Smooth muscle cell (in vitro differentiated cells): ENCODE measurements around the gene RPRD2. TPM values are rescaled to one million over a fixed set of nuclear protein-coding genes. Genes with fewer than 3 reads are reported as not detected.

Source experiments
- DNase-seq: peaks from one replicate; lab custom pipeline; 2025; ENCODE audit not compliant: unreplicated experiment; lab: John Stamatoyannopoulos, UW
- H2AFZ ChIP-seq: fragments of 200-600 bp; sonication (generic); 2 replicates; pipeline ENCODE4 v1.6.0; 2016; ENCODE audit warnings: antibody characterized with exemption, low read depth, mild to moderate bottlenecking
- H3F3A ChIP-seq: fragments of 200-600 bp; sonication (generic); 2 replicates; pipeline ENCODE4 v1.6.0; 2017; ENCODE audit warnings: antibody characterized with exemption, low read depth
- H3K27ac ChIP-seq: fragments of 200-600 bp; sonication (generic); 2 replicates; pipeline ENCODE4 v1.5.1; 2016; ENCODE audit warnings: low read depth, mild to moderate bottlenecking
- H3K27me3 ChIP-seq: fragments of 200-600 bp; sonication (generic); 2 replicates; pipeline ENCODE4 v1.6.1; 2016; ENCODE audit warnings: low read depth, mild to moderate bottlenecking
- H3K36me3 ChIP-seq: fragments of 200-600 bp; sonication (generic); 2 replicates; pipeline ENCODE4 v1.5.1; 2016; ENCODE audit warnings: low read depth
- H3K4me1 ChIP-seq: fragments of 200-600 bp; sonication (generic); 2 replicates; pipeline ENCODE4 v1.5.1; 2016; ENCODE audit warnings: low read depth
- H3K4me2 ChIP-seq: fragments of 200-600 bp; sonication (generic); 2 replicates; pipeline ENCODE4 v1.6.0; 2016; ENCODE audit warnings: mild to moderate bottlenecking
- H3K4me3 ChIP-seq: fragments of 200-600 bp; sonication (generic); 2 replicates; pipeline ENCODE4 v1.5.1; 2016; ENCODE audit warnings: mild to moderate bottlenecking
- H3K79me2 ChIP-seq: fragments of 200-600 bp; sonication (generic); 2 replicates; pipeline ENCODE4 v1.6.0; 2016; ENCODE audit warnings: low read depth, mild to moderate bottlenecking
- H3K9ac ChIP-seq: fragments of 200-600 bp; sonication (generic); 2 replicates; pipeline ENCODE4 v1.6.0; 2016; ENCODE audit warnings: low read depth
- H3K9me3 ChIP-seq: fragments of 200-600 bp; sonication (generic); replicated peaks from 2 replicates; pipeline ENCODE4 v1.5.1; 2016; ENCODE audit warnings: low read depth
- H4K20me1 ChIP-seq: fragments of 200-600 bp; sonication (generic); 2 replicates; pipeline ENCODE4 v1.6.0; 2016; ENCODE audit warnings: low read depth
- CTCF ChIP-seq: fragments of 200-600 bp; sonication (generic); IDR thresholded peaks from 2 replicates; pipeline ENCODE4 v1.5.1; 2017; ENCODE audit warnings: borderline replicate concordance, mild to moderate bottlenecking, antibody characterized with exemption; ENCODE audit not compliant: insufficient read depth, poor library complexity, severe bottlenecking
- WGBS: methylation state at CpG from one replicate; pipeline ENCODE4 v1.1.7; 2016; ENCODE audit warnings: low lambda C conversion rate; 5-methylcytosine and 5-hydroxymethylcytosine counted together
- polyA plus RNA-seq: library from polyadenylated mRNA; unstranded; fragments of >200 nt; fragmentation: Nextera tagmentation; extraction: Ambion mirVana; gene quantifications from 2 replicates; pipeline ENCODE4 v1.2.1, GENCODE V29; 2016
- total RNA-seq: library from RNA; depleted of rRNA; stranded (reverse); fragments of >200 nt; gene quantifications from 2 replicates; pipeline ENCODE4 v1.2.3, GENCODE V29; 2014

The RPRD2 gene
- total and polyA plus RNA-seq, 2 experiments from 2014 or later = 14.2 to 17.1 TPM

GRCh38 chr1:150441121-150441520 lies 77.2 kb downstream of the RPRD2 start:
- DNase-seq = no peak
- no peak for TF ChIP-seq CTCF
- Histone ChIP-seq H3K4me1 (no peaks in the 10 kb centered on the region), H3K4me3 (no peak overlapping the region), H2AFZ (no peak overlapping the region), H3K36me3 (peaks cover 8% of the 10 kb centered on the region), H3K79me2 (peaks cover 8% of the 10 kb centered on the region), H4K20me1 (no peaks in the 10 kb centered on the region), H3F3A (no peaks in the 10 kb centered on the region), H3K27me3 (no peaks in the 10 kb centered on the region), H3K4me2 (no peak overlapping the region), H3K27ac (no peak overlapping the region), H3K9ac (no peak overlapping the region), H3K9me3 (no peaks in the 10 kb centered on the region)
- WGBS = 86% methylated on average over 2 of the region's 2 CpGs

GRCh38 chr1:150444232-150444631 lies 80.3 kb downstream of the RPRD2 start:
- H3K79me2 ChIP-seq = peaks cover 7% of the 10 kb centered on the region
- 100% methylated on average over 1 of the region's 1 CpG for WGBS
- H3K27ac ChIP-seq = no peak overlapping the region
- no peaks in the 10 kb centered on the region for H3K4me1 ChIP-seq
- H4K20me1 ChIP-seq = no peaks in the 10 kb centered on the region
- DNase-seq = no peak
- H3K27me3 ChIP-seq = no peaks in the 10 kb centered on the region
- no peaks in the 10 kb centered on the region for H3K9me3 ChIP-seq
- H3K4me2 ChIP-seq = no peak overlapping the region
- peaks cover 8% of the 10 kb centered on the region for H3K36me3 ChIP-seq
- H3K9ac ChIP-seq = no peak overlapping the region
- TF ChIP-seq CTCF = no peak
- H3K4me3 ChIP-seq = no peak overlapping the region
- no peaks in the 10 kb centered on the region for H3F3A ChIP-seq
- no peak overlapping the region for H2AFZ ChIP-seq

GRCh38 chr1:150456146-150456647 lies 92.2 kb downstream of the RPRD2 start:
- peaks cover 8% of the 10 kb centered on the region for H3K36me3 ChIP-seq
- no peaks in the 10 kb centered on the region for H3K9me3 ChIP-seq
- H3K27ac ChIP-seq = no peak overlapping the region
- WGBS = 99% methylated on average over 4 of the region's 4 CpGs
- H3K4me1 ChIP-seq = no peaks in the 10 kb centered on the region
- no peak overlapping the region for H3K4me2 ChIP-seq
- no peaks in the 10 kb centered on the region for H3F3A ChIP-seq
- no peaks in the 10 kb centered on the region for H3K27me3 ChIP-seq
- H4K20me1 ChIP-seq = no peaks in the 10 kb centered on the region
- H2AFZ ChIP-seq = no peak overlapping the region
- H3K4me3 ChIP-seq = no peak overlapping the region
- no peak for TF ChIP-seq CTCF
- H3K9ac ChIP-seq = no peak overlapping the region
- H3K79me2 ChIP-seq = no peaks in the 10 kb centered on the region
- DNase-seq = no peak

GRCh38 chr1:150464422-150464826 lies 100.5 kb downstream of the RPRD2 start:
- Histone ChIP-seq H3K4me1 (no peaks in the 10 kb centered on the region), H3K4me2 (no peak overlapping the region), H3K4me3 (no peak overlapping the region), H3K79me2 (no peaks in the 10 kb centered on the region), H3F3A (no peaks in the 10 kb centered on the region), H4K20me1 (no peaks in the 10 kb centered on the region), H3K9ac (no peak overlapping the region), H3K9me3 (no peaks in the 10 kb centered on the region), H3K36me3 (peaks cover 12% of the 10 kb centered on the region), H2AFZ (no peak overlapping the region), H3K27ac (no peak overlapping the region), H3K27me3 (no peaks in the 10 kb centered on the region)
- no peak for DNase-seq
- peak; percentile 65 for TF ChIP-seq CTCF
- 71% methylated on average over 4 of the region's 4 CpGs for WGBS
